Loucy (cell line): ENCODE data around the gene SFMBT2.

Experiments used
- H2AFZ ChIP-seq: fragments of 200-600 bp; sonication (generic); 2 replicates; pipeline ENCODE4 v1.6.0; 2016; ENCODE audit warnings: antibody characterized with exemption, mild to moderate bottlenecking, low read length, moderate library complexity
- H3F3A ChIP-seq: fragments of 200-600 bp; 2 replicates; pipeline ENCODE4 v1.6.0; 2016; ENCODE audit warnings: antibody characterized with exemption, low read depth, mild to moderate bottlenecking
- H3K27me3 ChIP-seq: fragments of 200-600 bp; sonication (generic); 2 replicates; pipeline ENCODE4 v1.6.1; 2014; ENCODE audit warnings: low read length, mild to moderate bottlenecking; ENCODE audit not compliant: insufficient read depth, poor library complexity, severe bottlenecking
- H3K36me3 ChIP-seq: fragments of 200-600 bp; sonication (generic); 2 replicates; pipeline ENCODE4 v1.6.1; 2016; ENCODE audit warnings: low read length; ENCODE audit not compliant: insufficient read depth
- H3K4me1 ChIP-seq: fragments of 200-600 bp; sonication (generic); 2 replicates; pipeline ENCODE4 v1.5.1; 2014; ENCODE audit warnings: low read length, mild to moderate bottlenecking; ENCODE audit not compliant: insufficient read depth, poor library complexity, severe bottlenecking
- H3K4me2 ChIP-seq: fragments of 200-600 bp; sonication (generic); 2 replicates; pipeline ENCODE4 v1.6.0; 2014; ENCODE audit warnings: antibody characterized with exemption, low read length, low read depth, mild to moderate bottlenecking; ENCODE audit not compliant: poor library complexity, severe bottlenecking
- H3K4me3 ChIP-seq: fragments of 200-600 bp; sonication (generic); 2 replicates; pipeline ENCODE4 v1.5.1; 2014; ENCODE audit warnings: low read length, mild to moderate bottlenecking, mixed read lengths; ENCODE audit not compliant: poor library complexity, severe bottlenecking
- H3K79me2 ChIP-seq: fragments of 200-600 bp; sonication (generic); 2 replicates; pipeline ENCODE4 v1.6.1; 2014; ENCODE audit warnings: low read length; ENCODE audit not compliant: insufficient read depth
- H3K9ac ChIP-seq: fragments of 200-600 bp; sonication (generic); 2 replicates; pipeline ENCODE4 v1.6.0; 2014; ENCODE audit warnings: mild to moderate bottlenecking, low read depth, low read length, moderate library complexity; ENCODE audit not compliant: poor library complexity, severe bottlenecking
- H3K9me2 ChIP-seq: fragments of 200-600 bp; sonication (generic); replicated peaks from 2 replicates; pipeline ENCODE4 v1.6.1; 2016; ENCODE audit warnings: low read depth, low read length, mixed read lengths
- H3K9me3 ChIP-seq: fragments of 200-600 bp; sonication (generic); 2 replicates; pipeline ENCODE4 v1.6.1; 2014; ENCODE audit warnings: mild to moderate bottlenecking, antibody characterized with exemption, low read length, low read depth; ENCODE audit not compliant: insufficient read depth
- H4K20me1 ChIP-seq: fragments of 200-600 bp; sonication (generic); 2 replicates; pipeline ENCODE4 v1.6.0; 2014; ENCODE audit warnings: antibody characterized with exemption, low read length, mild to moderate bottlenecking; ENCODE audit not compliant: insufficient read depth, poor library complexity, severe bottlenecking
- CTCF ChIP-seq: fragments of 200-600 bp; sonication (generic); conservative IDR thresholded peaks from 2 replicates; pipeline ENCODE4 v1.5.1; 2014; ENCODE audit warnings: mild to moderate bottlenecking, antibody characterized with exemption, low read length
- EZH2phosphoT487 ChIP-seq: fragments of 200-600 bp; IDR thresholded peaks from 2 replicates; pipeline ENCODE4 v1.6.1; 2018; ENCODE audit warnings: antibody characterized with exemption, mild to moderate bottlenecking, moderate library complexity, borderline replicate concordance

Gene SFMBT2

GRCh38 chr10:7121154-7121797 lies 289.6 kb downstream of the SFMBT2 start:
- Histone ChIP-seq H3K27me3 (no peaks in the 10 kb centered on the region), H3K9me2 (no peaks in the 10 kb centered on the region), H4K20me1 (no peaks in the 10 kb centered on the region), H3F3A (no peaks in the 10 kb centered on the region), H3K9me3 (no peaks in the 10 kb centered on the region), H2AFZ (no peak overlapping the region), H3K4me2 (no peak overlapping the region), H3K4me1 (peaks cover 11% of the 10 kb centered on the region), H3K9ac (no peak overlapping the region), H3K4me3 (no peak overlapping the region), H3K36me3 (no peaks in the 10 kb centered on the region), H3K79me2 (no peaks in the 10 kb centered on the region)
- TF ChIP-seq CTCF (peak; percentile 90), EZH2phosphoT487 (no peak)

GRCh38 chr10:7119325-7120015 lies 291.4 kb downstream of the SFMBT2 start:
- H3K4me1 ChIP-seq, result peaks cover 11% of the 10 kb centered on the region
- H4K20me1 ChIP-seq, result no peaks in the 10 kb centered on the region
- no peaks in the 10 kb centered on the region for H3K36me3 ChIP-seq
- no peaks in the 10 kb centered on the region for H3K9me2 ChIP-seq
- no peaks in the 10 kb centered on the region for H3K9me3 ChIP-seq
- H3K4me2 ChIP-seq, result no peak overlapping the region
- no peaks in the 10 kb centered on the region for H3K27me3 ChIP-seq
- TF ChIP-seq EZH2phosphoT487 (no peak), CTCF (no peak)
- no peak overlapping the region for H3K4me3 ChIP-seq
- no peaks in the 10 kb centered on the region for H3F3A ChIP-seq
- no peak overlapping the region for H2AFZ ChIP-seq
- H3K9ac ChIP-seq, result no peak overlapping the region
- H3K79me2 ChIP-seq, result no peaks in the 10 kb centered on the region

GRCh38 chr10:7117806-7118674 lies 292.8 kb downstream of the SFMBT2 start:
- Histone ChIP-seq H3F3A (no peaks in the 10 kb centered on the region), H3K27me3 (no peaks in the 10 kb centered on the region), H3K79me2 (no peaks in the 10 kb centered on the region), H3K36me3 (no peaks in the 10 kb centered on the region), H3K9ac (no peak overlapping the region), H3K9me2 (no peaks in the 10 kb centered on the region), H3K4me2 (no peak overlapping the region), H3K4me3 (no peak overlapping the region), H2AFZ (no peak overlapping the region), H4K20me1 (no peaks in the 10 kb centered on the region), H3K9me3 (no peaks in the 10 kb centered on the region), H3K4me1 (no peaks in the 10 kb centered on the region)
- TF ChIP-seq EZH2phosphoT487 (no peak), CTCF (no peak)
